Epithelial cell of esophagus (primary cell): ENCODE measurements around the gene CHMP2B.
"Not testable (repeated sequence)": the region's sequence is repeated elsewhere in the genome, so short reads cannot be mapped to it uniquely, and the experiment has no call there.

Experiments used
- DNase-seq: peaks from one replicate; pipeline ENCODE4 v3.0.0; 2010; ENCODE audit warnings: low read depth
- H3K4me3 ChIP-seq: 2 replicates; pipeline ENCODE4 v1.5.1; 2011; ENCODE audit warnings: mild to moderate bottlenecking, low read length, control low read depth
- CTCF ChIP-seq: IDR thresholded peaks from 2 replicates; pipeline ENCODE4 v1.5.1; 2011; ENCODE audit warnings: low read depth, mild to moderate bottlenecking, low read length, control low read depth, inconsistent platforms; ENCODE audit not compliant: insufficient read depth; ENCODE audit errors: missing control alignments

Gene CHMP2B

DNA sequence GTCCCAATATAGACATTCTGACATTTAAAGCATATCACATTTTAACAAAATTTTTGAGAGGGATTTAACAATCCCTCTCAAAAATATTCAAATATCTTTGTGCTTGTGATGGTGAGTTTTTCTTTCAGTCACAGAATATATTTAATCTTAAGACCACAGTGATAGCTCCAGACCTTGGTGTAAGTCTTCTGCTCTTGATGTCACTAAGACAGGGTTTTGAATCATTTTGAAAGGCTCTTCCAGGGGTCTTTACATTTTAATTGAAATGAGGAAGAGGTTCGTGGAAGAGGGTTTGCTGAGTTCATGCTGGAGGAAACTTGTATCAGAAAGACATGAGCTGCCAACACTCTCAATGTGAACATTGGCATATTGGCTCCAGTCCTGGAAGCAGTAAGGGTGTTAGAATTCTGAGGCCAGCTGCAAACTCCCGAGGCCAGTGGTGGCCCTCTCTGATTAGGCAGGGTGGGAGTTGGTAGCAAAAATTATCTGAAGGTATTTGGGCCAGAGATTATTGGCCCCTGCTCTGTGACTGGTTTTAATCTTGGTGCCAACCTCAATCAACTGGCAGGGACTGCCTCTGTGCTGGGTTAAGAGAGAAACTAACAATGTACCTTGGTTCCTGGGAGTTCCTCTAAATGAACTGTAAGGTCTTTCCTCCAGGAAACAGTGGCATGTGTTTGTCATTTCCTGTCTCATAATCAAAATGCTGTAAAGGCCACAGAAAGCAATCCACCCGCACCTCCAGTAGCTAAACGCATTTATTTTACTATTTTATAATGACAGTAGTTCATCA is 44.0 kb downstream of the CHMP2B start:
- DNase-seq: no peak
- TF ChIP-seq CTCF: no peak
- no peak overlapping the region for H3K4me3 ChIP-seq

DNA sequence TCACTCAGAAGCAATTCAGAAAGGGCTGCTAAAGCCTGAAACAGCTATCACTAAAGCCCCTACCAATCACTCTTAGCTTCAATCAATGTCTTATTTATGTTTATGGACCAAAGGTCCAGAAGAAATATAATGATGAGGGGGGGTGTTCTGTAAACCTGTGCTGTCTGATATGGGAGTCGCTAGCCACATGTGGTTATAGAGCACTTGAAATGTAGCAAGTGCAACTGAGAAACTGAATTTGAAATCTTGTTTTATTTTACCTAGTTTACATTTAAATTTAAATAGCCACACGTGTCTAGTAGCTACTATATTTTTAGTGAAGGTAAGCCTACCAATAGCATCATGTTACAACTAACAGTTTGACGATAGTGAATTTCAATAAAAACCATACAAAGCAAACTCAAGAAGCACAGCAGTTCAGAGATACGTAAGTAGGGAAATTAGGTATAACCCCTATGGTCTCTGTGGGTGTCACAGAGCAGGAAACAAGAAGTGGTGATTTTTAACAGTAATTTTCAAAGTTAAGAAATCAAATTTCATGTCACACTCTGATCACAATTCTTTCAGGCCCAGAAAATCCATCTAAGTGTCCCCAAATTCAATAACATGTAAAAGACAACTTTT is 45.7 kb downstream of the CHMP2B start:
- H3K4me3 ChIP-seq: no peak overlapping the region
- no peak for DNase-seq
- no peak for TF ChIP-seq CTCF

DNA sequence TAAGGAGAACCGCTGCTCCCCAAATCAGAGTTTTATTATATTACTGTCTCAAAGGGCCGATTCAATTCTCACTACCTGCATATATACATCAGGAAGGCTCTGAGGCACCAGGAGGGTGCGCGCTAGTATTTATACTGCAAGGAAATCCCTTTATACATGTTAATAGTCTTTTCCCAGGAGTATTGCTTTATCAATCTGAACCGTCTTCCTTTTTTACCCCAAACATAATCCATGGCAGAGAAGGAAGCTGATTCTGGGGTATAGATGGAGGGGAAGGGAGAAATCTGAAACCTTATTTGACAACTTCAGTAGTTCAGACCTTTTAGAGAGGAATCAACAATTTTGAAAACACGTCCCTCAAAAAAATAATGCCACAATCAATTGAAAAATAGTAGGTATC is 49.4 kb downstream of the CHMP2B start, which contains the start of gene POU1F1:
Gene POU1F1, minus strand, starts transcription at position 101 of the 400 bp plus-strand sequence. CDS start 122 bp downstream, outside the sequence.
- DNase-seq: no peak
- TF ChIP-seq CTCF: no peak
- H3K4me3 ChIP-seq: no peak within 1 kb of the TSS

- peak; percentile 87 for DNase-seq
- no peak for TF ChIP-seq CTCF
- H3K4me3 ChIP-seq: no peak overlapping the region
Measured at GRCh38 chr3:87287011-87287410, 59.9 kb downstream of the CHMP2B start.

DNA sequence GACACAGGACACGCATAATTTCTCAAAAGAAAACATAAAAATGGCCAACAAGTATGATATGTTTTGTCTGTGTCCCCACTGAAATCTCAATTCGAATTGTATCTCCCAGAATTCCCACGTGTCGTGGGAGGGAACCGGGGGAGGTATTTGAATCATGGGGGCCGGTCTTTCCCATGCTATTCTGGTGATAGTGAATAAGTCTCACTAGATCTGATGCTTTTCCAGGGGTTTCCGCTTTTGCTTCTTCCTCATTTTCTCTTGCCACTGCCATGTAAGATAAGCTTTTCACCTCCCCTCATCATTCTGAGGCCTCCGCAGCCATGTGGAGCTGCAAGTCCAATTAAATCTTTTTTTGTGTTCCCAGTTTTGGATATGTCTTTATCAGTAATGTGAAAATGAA is 61.3 kb downstream of the CHMP2B start:
- no peak overlapping the region for H3K4me3 ChIP-seq
- DNase-seq: no peak
- no peak for TF ChIP-seq CTCF

DNA sequence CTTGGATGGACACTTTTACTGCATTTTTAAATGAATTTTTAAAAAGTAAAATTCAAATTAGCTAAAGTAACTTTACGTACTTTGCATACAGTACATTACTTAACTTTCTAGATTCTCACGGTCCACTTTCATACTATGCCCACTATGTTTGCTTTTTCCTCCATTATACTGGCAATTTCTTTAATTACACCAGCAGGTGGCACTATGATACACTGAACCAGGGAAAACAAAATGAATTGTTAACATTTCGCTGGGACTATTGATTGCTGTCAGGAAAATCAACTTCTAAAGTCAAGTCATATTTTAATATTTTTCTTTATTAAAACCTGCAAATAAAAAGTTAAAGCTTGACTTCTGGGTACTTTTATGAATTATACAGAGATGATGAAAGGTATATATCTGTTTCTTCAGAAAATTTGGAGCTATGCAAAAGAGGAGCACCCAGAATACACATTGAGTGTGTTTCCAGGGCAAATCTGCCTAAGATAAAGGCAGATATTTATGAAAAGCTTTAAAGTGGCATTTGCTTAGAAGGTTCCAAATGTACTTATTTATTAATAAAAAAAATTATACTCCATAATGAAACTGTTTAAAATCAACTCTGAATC is 71.1 kb downstream of the CHMP2B start:
- peak; percentile 57 for DNase-seq
- TF ChIP-seq CTCF: peak; percentile 55
- H3K4me3 ChIP-seq: no peak overlapping the region

DNA sequence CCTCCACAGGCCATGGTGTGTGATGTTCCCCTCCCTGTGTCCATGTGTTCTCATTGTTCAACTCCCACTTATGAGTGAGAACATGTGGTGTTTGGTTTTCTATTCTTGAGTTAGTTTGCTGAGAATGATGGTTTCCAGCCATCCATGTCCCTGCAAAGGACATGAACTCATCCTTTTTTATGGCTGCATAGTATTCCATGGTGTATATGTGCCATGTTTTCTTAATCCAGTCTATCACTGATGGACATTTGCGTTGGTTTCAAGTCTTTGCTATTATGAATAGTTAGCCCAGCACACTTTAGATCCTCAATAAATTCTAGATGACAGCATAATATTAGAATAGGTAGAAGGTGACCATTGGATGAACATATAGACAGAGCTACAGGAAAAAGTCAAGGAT is 77.9 kb downstream of the CHMP2B start:
- not testable (repeated sequence) for H3K4me3 ChIP-seq, DNase-seq
